ENCODE results near the gene PACSIN3.

PACSIN3 gene

GRCh38 chr11:47147681-47148080 lies 38.6 kb downstream of the PACSIN3 start:
- no peaks in the 10 kb centered on the region for H3K4me1 ChIP-seq (ENCODE audit: low read length)
- no peaks in the 10 kb centered on the region for H4K20me1 ChIP-seq (ENCODE audit: insufficient read depth, low read length)
- H3K27ac ChIP-seq (ENCODE audit: low read length), result no peak overlapping the region
- no peaks in the 10 kb centered on the region for H3K9me3 ChIP-seq (ENCODE audit: insufficient read depth, low read length)
- H3K36me3 ChIP-seq (replicated peaks; ENCODE audit: low read depth, low read length), result no peaks in the 10 kb centered on the region
- no peak for TF ChIP-seq CTCF (IDR thresholded peaks at IDR 0.05; ENCODE audit: low read depth, low read length)
- no peak for TF ChIP-seq EZH2phosphoT487 (IDR thresholded peaks at IDR 0.05; ENCODE audit: low read depth)
- H3K4me2 ChIP-seq (ENCODE audit: low read length), result no peak overlapping the region
- no peak overlapping the region for H2AFZ ChIP-seq (ENCODE audit: low read depth, low read length)
- H3K9ac ChIP-seq (ENCODE audit: low read length), result no peak overlapping the region
- H3K27me3 ChIP-seq (ENCODE audit: low read depth, low read length), result no peaks in the 10 kb centered on the region
- H3K4me3 ChIP-seq (ENCODE audit: low read length), result no peak overlapping the region
- no peaks in the 10 kb centered on the region for H3K79me2 ChIP-seq (ENCODE audit: low read length)

DNA sequence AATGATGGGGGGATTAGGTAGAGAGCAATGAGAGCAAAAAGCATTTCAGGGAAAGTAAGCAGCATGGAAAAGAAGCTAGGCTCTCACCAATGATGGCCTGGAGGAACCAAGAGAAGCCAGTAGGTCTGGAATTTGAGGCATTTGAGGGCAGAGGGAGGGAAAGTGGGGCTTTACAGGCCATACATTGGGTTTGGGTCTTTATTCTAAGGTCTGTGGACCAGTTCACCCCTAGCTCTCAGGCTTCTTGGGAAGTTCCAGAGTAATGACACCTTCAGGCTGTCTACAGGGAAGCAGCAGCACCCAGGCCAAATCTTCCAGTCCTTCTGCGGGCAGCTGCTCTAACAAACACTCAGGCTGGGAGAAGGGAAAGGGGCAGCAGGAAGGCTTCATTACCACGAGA lies 39.0 kb downstream of the PACSIN3 start:
- no peak for TF ChIP-seq CTCF (IDR thresholded peaks at IDR 0.05; ENCODE audit: low read depth, low read length)
- TF ChIP-seq EZH2phosphoT487 (IDR thresholded peaks at IDR 0.05; ENCODE audit: low read depth), result no peak
- no peaks in the 10 kb centered on the region for H3K27me3 ChIP-seq (ENCODE audit: low read depth, low read length)
- H2AFZ ChIP-seq (ENCODE audit: low read depth, low read length), result no peak overlapping the region
- H3K9ac ChIP-seq (ENCODE audit: low read length), result no peak overlapping the region
- no peaks in the 10 kb centered on the region for H4K20me1 ChIP-seq (ENCODE audit: insufficient read depth, low read length)
- H3K4me1 ChIP-seq (ENCODE audit: low read length), result no peaks in the 10 kb centered on the region
- H3K79me2 ChIP-seq (ENCODE audit: low read length), result no peaks in the 10 kb centered on the region
- no peak overlapping the region for H3K27ac ChIP-seq (ENCODE audit: low read length)
- no peaks in the 10 kb centered on the region for H3K9me3 ChIP-seq (ENCODE audit: insufficient read depth, low read length)
- no peak overlapping the region for H3K4me3 ChIP-seq (ENCODE audit: low read length)
- H3K4me2 ChIP-seq (ENCODE audit: low read length), result no peak overlapping the region
- no peaks in the 10 kb centered on the region for H3K36me3 ChIP-seq (replicated peaks; ENCODE audit: low read depth, low read length)

GRCh38 chr11:47144541-47144940 lies 41.7 kb downstream of the PACSIN3 start:
- Histone ChIP-seq H3K9me3 (ENCODE audit: insufficient read depth, low read length) (no peaks in the 10 kb centered on the region), H3K4me3 (ENCODE audit: low read length) (no peak overlapping the region), H2AFZ (ENCODE audit: low read depth, low read length) (no peak overlapping the region), H3K27ac (ENCODE audit: low read length) (no peak overlapping the region), H3K27me3 (ENCODE audit: low read depth, low read length) (no peaks in the 10 kb centered on the region), H3K9ac (ENCODE audit: low read length) (no peak overlapping the region), H3K4me2 (ENCODE audit: low read length) (no peak overlapping the region), H3K36me3 (replicated peaks; ENCODE audit: low read depth, low read length) (no peaks in the 10 kb centered on the region), H3K79me2 (ENCODE audit: low read length) (no peaks in the 10 kb centered on the region), H3K4me1 (ENCODE audit: low read length) (no peaks in the 10 kb centered on the region), H4K20me1 (ENCODE audit: insufficient read depth, low read length) (no peaks in the 10 kb centered on the region)
- no peak for TF ChIP-seq CTCF (IDR thresholded peaks at IDR 0.05; ENCODE audit: low read depth, low read length)
- no peak for TF ChIP-seq EZH2phosphoT487 (IDR thresholded peaks at IDR 0.05; ENCODE audit: low read depth)

DNA sequence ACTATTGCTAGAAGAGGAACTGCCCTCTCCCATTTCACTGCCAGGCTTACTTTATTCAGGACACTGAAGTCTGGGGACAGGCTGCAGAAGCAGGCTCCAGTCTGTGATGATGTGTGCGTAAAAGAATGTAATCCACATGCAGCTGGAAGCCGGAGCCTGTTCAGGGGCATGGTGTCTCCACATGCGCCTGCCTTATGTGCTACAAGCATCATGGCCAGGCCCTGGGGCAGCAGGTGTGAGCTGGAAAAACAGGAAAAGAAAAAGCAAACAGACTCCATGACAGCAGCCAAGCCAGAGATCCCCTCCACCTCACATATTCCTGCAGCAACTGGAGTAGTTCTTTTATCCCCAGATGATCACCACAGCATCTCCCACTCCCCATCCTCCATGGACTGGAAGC lies 42.9 kb downstream of the PACSIN3 start:
- H3K27ac ChIP-seq (ENCODE audit: low read length), result no peak overlapping the region
- H3K9ac ChIP-seq (ENCODE audit: low read length), result no peak overlapping the region
- H3K4me3 ChIP-seq (ENCODE audit: low read length), result no peak overlapping the region
- H3K9me3 ChIP-seq (ENCODE audit: insufficient read depth, low read length), result no peaks in the 10 kb centered on the region
- no peak overlapping the region for H2AFZ ChIP-seq (ENCODE audit: low read depth, low read length)
- no peaks in the 10 kb centered on the region for H3K27me3 ChIP-seq (ENCODE audit: low read depth, low read length)
- H3K4me1 ChIP-seq (ENCODE audit: low read length), result no peaks in the 10 kb centered on the region
- H3K4me2 ChIP-seq (ENCODE audit: low read length), result no peak overlapping the region
- no peaks in the 10 kb centered on the region for H4K20me1 ChIP-seq (ENCODE audit: insufficient read depth, low read length)
- H3K79me2 ChIP-seq (ENCODE audit: low read length), result no peaks in the 10 kb centered on the region
- H3K36me3 ChIP-seq (replicated peaks; ENCODE audit: low read depth, low read length), result no peaks in the 10 kb centered on the region
- TF ChIP-seq EZH2phosphoT487 (IDR thresholded peaks at IDR 0.05; ENCODE audit: low read depth) (no peak), CTCF (IDR thresholded peaks at IDR 0.05; ENCODE audit: low read depth, low read length) (no peak)

All from OCI-LY3 (cell line).